ENCODE measurements around the gene SDHA. TPM values are rescaled to one million over a fixed set of nuclear protein-coding genes. Genes with fewer than 3 reads are reported as not detected.
"Not testable (repeated sequence)": the region's sequence is repeated elsewhere in the genome, so short reads cannot be mapped to it uniquely, and the experiment has no call there.

Gene SDHA
- total and polyA plus RNA-seq, 9 donors, result 69.6 to 169 (median 103) TPM

DNA sequence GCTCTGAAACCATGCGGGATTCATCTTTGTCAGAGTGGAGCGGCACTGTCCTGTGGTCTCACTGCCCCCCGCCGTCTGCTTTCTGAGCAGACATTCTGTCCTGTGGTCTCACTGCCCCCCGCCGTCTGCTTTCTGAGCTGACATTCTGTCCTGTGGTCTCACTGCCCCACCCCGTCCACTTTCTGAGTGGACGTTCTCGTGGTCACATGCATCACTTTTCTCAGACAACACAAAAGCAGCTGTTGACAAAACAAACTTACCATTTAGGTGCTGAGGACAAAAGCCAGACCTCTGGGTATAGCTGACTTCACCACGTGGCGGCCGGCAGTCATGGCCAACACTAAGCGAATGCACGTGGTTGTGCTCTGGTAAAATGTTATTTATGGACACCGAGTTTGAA is 24.0 kb upstream of the SDHA start:
- Histone ChIP-seq H3K9me3 (no peaks in the 10 kb centered on the region), H3K27me3 (no peaks in the 10 kb centered on the region), H3K4me3 (no peak overlapping the region), H3K36me3 (no peaks in the 10 kb centered on the region), H3K4me1 (ENCODE audit: insufficient read depth) (peaks cover 5% of the 10 kb centered on the region), H3K27ac (no peak overlapping the region)
- intact Hi-C loops (cut with DNase I), result no loop called here
- no peak for DNase-seq
- 82 to 88% (median 88%) methylated on average over 15 of the region's 15 CpGs for WGBS, 3 donors
- TF ChIP-seq POLR2A (IDR thresholded peaks at IDR 0.05), result no peak

DNA sequence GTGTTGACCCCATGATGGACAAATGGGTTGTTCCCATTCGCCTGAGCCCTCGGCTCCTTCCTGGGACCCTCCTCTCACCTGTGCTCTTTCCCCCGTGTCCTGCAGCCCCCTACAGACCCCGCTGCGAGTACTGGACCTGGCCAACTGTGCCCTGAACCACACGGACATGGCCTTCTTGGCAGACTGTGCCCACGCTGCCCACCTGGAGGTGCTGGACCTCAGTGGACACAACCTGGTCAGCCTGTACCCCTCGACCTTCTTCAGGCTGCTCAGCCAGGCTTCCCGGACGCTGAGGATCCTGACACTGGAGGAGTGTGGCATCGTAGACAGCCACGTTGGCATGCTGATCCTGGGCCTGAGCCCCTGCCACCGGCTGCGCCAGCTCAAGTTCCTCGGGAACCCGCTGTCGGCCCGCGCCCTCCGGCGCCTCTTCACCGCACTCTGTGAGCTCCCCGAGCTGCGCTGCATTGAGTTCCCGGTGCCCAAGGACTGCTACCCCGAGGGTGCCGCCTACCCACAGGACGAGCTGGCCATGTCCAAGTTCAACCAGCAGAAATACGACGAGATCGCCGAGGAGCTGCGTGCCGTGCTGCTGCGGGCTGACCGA is 23.4 kb upstream of the SDHA start:
- Histone ChIP-seq H3K4me3 (no peak overlapping the region), H3K36me3 (no peaks in the 10 kb centered on the region), H3K9me3 (no peaks in the 10 kb centered on the region), H3K27me3 (no peaks in the 10 kb centered on the region), H3K27ac (no peak overlapping the region), H3K4me1 (ENCODE audit: insufficient read depth) (peaks cover 5% of the 10 kb centered on the region)
- no peak for TF ChIP-seq EP300 (IDR thresholded peaks at IDR 0.05)
- no peak for TF ChIP-seq POLR2A (IDR thresholded peaks at IDR 0.05)
- TF ChIP-seq, protein P1, sequence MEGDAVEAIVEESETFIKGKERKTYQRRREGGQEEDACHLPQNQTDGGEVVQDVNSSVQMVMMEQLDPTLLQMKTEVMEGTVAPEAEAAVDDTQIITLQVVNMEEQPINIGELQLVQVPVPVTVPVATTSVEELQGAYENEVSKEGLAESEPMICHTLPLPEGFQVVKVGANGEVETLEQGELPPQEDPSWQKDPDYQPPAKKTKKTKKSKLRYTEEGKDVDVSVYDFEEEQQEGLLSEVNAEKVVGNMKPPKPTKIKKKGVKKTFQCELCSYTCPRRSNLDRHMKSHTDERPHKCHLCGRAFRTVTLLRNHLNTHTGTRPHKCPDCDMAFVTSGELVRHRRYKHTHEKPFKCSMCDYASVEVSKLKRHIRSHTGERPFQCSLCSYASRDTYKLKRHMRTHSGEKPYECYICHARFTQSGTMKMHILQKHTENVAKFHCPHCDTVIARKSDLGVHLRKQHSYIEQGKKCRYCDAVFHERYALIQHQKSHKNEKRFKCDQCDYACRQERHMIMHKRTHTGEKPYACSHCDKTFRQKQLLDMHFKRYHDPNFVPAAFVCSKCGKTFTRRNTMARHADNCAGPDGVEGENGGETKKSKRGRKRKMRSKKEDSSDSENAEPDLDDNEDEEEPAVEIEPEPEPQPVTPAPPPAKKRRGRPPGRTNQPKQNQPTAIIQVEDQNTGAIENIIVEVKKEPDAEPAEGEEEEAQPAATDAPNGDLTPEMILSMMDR (IDR thresholded peaks at IDR 0.05), result no peak
- peak in 1 of 5 donors; percentile 23 for DNase-seq
- intact Hi-C loops (cut with DNase I), result no loop called here
- 92 to 94% (median 92%) methylated on average over 36 of the region's 36 CpGs for WGBS, 3 donors

DNA sequence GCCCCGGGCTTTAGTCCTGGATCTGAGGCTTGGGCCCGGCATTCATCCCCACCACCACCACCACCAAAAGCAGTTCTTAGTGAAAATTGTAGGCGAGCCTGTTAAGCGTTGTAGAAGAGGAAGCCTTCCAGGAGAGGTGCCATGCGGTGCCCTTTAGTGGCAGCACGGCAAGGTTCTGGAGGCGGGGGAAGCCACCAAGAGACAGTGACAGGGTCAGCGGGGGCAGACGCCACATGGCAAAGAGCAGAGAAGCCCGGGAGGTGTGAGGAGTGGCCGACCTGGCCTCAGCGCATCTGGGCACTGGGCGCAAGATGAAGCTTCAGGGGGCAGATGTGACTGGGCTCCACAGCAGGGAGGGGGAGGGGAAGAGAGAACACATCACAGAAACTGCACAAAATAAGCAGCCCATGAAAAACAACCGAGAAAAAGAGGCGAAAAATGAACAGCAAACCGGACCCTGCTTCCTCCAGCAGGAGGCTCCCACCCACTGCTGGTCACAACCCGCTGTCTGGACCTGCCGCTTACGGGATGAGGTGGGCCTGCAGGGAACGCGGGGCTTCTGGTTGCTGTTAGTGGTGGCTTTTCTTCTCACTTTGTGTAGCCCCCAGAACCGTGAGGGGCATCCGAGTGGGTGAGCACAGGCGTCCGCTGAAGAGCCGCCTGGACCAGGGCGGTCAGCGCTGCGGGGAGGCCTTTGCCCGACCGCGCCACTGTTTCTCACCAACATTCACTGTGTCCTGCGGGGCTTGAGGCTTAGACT is 22.5 kb upstream of the SDHA start:
- TF ChIP-seq EP300 (IDR thresholded peaks at IDR 0.05) (no peak), POLR2A (IDR thresholded peaks at IDR 0.05) (no peak)
- TF ChIP-seq, protein P1 (IDR thresholded peaks at IDR 0.05), result no peak
- Histone ChIP-seq H3K36me3 (no peaks in the 10 kb centered on the region), H3K9me3 (no peaks in the 10 kb centered on the region), H3K4me1 (ENCODE audit: insufficient read depth) (peaks cover 5% of the 10 kb centered on the region), H3K27ac (no peak overlapping the region), H3K27me3 (no peaks in the 10 kb centered on the region), H3K4me3 (no peak overlapping the region)
- peak in 1 of 5 donors; percentile 17 for DNase-seq
- intact Hi-C loops (cut with DNase I), result no loop called here
- 79 to 86% (median 80%) methylated on average over 33 of the region's 33 CpGs for WGBS, 3 donors

DNA sequence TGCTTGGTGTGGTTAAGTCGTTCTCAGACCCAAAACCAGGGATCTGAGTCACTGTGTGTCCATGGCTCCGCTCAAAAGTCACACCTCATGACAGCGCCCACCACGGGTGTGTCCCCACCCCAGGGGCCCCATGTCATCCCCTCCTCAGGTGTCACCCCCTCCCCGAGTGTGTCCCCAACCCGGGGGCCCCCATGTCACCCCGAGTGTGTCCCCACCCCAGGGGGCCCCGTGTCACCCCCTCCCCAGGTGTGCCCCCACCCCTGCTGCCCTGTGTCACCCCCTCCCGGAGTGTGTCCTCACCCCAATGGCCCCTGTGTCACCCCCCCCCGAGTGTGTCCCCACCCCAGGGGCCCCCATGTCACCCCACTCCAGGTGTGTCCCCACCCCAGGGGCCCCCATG is 21.8 kb upstream of the SDHA start:
- WGBS, 3 donors, result 64 to 86% (median 83%) methylated on average over 7 to 10 of the region's 10 CpGs
- H3K27ac ChIP-seq, result no peak overlapping the region
- intact Hi-C loops (cut with DNase I), result no loop called here

DNA sequence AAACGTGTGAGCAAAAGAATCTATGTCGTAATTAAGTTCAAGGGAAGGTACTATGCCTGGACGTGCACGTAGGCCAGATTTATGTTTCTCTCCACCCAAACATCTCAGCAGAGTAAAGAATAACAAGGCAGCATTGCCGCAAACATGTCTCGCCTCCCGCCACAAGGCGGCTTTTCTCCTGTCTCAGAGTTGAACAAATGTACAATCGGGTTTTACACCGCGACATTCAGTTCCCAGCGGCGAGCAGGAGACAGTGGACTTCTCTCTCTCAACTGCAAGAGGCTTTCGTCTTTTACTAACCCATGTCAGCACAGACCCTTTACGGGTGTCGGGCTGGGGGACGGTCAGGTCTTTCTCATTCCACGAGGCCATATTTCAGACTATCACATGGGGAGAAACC is 21.1 kb upstream of the SDHA start:
- H3K9me3 ChIP-seq; H3K27ac ChIP-seq; H3K4me3 ChIP-seq; H3K27me3 ChIP-seq; intact Hi-C loops (cut with DNase I); H3K36me3 ChIP-seq; H3K4me1 ChIP-seq (ENCODE audit: insufficient read depth): not testable (repeated sequence)
- WGBS, 3 donors, result 5 to 19% (median 6%) methylated on average over 18 of the region's 18 CpGs
- DNase-seq, result peak in 2 of 5 donors; percentile 29 to 48

More for the DNA sequence above, 21.8 kb upstream of the SDHA start:
- Histone ChIP-seq H3K9me3 (no peaks in the 10 kb centered on the region), H3K27me3 (no peaks in the 10 kb centered on the region), H3K4me1 (ENCODE audit: insufficient read depth) (peaks cover 3% of the 10 kb centered on the region), H3K4me3 (no peak overlapping the region), H3K36me3 (no peaks in the 10 kb centered on the region)
- DNase-seq, result peak in 1 of 5 donors; percentile 30
- TF ChIP-seq POLR2A (IDR thresholded peaks at IDR 0.05), result no peak
- TF ChIP-seq, protein P1 (IDR thresholded peaks at IDR 0.05), result no peak
